Prostate gland (tissue), 2 donors: ENCODE results near the gene TNFSF11. TPM values are rescaled to one million over a fixed set of nuclear protein-coding genes. Genes with fewer than 3 reads are reported as not detected.

Experiments
- DNase-seq: peaks from one replicate; pipeline ENCODE4 v3.0.0-alpha.2; 2019; ENCODE audit warnings: low spot score
- H3K27ac ChIP-seq, 2 donors: fragments of 200-600 bp; sonication (generic); 2 replicates each; pipeline ENCODE4 v1.5.1; 2017 to 2019
- H3K27me3 ChIP-seq: fragments of 200-600 bp; sonication (generic); replicated peaks from 2 replicates; pipeline ENCODE4 v1.5.1; 2019; ENCODE audit not compliant: insufficient read depth
- H3K36me3 ChIP-seq, 2 donors: fragments of 200-600 bp; sonication (generic); 1 replicate in 1 of 2; 2 replicates in 1 of 2; pipeline versions ENCODE4 v1.5.1 to v1.8.1; 2017 to 2019
- H3K4me1 ChIP-seq: fragments of 200-600 bp; sonication (generic); replicated peaks from 2 replicates; pipeline ENCODE4 v1.5.1; 2019
- H3K4me3 ChIP-seq, 2 donors: fragments of 200-600 bp; sonication (generic); 2 replicates each; pipeline ENCODE4 v1.5.1; 2017 to 2019
- H3K9me3 ChIP-seq: fragments of 200-600 bp; sonication (generic); 2 replicates; pipeline ENCODE4 v1.5.1; 2017
- POLR2A ChIP-seq: fragments of 450-650 bp; IDR thresholded peaks from one replicate; pipeline ENCODE4 v1.6.1; 2016; ENCODE audit warnings: antibody characterized with exemption, mild to moderate bottlenecking
- POLR2AphosphoS5 ChIP-seq: sonication (generic); formaldehyde crosslinking; IDR thresholded peaks from one replicate; pipeline ENCODE4 v1.6.1; 2017; ENCODE audit warnings: antibody characterized with exemption
- WGBS: methylation state at CpG from one replicate; pipeline ENCODE4 v1.1.5; 2018; 5-methylcytosine and 5-hydroxymethylcytosine counted together
- intact Hi-C: fragments of 100-400 bp; cut with DNase I; formaldehyde crosslinking; loops from one replicate; pipeline ENCODE4 v1.14.2; 2022
- total RNA-seq, 2 donors: library from RNA; depleted of rRNA; stranded (reverse); fragments of >200 nt; gene quantifications; one replicate each; pipeline ENCODE4 v1.1.0, GENCODE V29; 2016
- TF ChIP-seq, protein P1 (sequence below), 4 experiments: fragments of 200-600 bp in 2 of 4; fragments of 450-650 bp in 2 of 4; sonication (generic) in 2 of 4; IDR thresholded peaks; 1 replicate in 3 of 4; 2 replicates in 1 of 4; pipeline ENCODE4 v1.5.1; 2016 to 2019; ENCODE audit warnings: antibody characterized with exemption in 4 of 4, mild to moderate bottlenecking in 2 of 4, moderate library complexity in 2 of 4

Gene TNFSF11
- total RNA-seq, 2 donors from 2014 or later = 1.2 TPM; not detected in 1

DNA sequence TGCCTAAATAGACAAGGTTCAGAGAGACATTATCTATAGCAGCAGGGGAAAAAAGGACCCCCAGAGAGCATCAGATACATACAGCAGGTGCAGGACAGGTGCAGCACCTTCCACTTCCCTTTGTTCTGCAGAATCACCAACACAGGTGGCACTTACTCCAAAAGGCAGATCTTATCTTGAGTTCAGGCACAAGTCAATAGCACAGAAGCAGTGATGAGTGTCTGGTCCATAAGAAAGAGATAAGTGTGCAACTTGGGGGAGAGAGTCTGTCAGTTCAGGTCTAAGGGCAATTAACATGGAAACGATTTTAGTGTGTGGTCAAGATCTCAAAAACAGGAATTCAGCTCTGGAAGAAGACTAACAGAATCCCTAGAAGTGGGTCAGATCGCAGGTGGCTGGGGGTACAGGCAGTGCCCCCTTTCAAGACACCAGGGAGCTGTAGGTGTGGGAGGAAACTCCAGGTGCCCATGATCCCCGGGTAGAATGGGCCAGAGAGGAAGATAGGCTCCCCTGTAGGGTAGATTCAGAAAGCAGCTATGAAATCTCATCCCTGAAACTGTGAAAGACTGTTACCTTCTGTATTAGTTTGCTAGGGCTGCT lies 40.6 kb downstream of the TNFSF11 start:
- no peak overlapping the region for H3K27ac ChIP-seq
- TF ChIP-seq POLR2A = no peak
- TF ChIP-seq POLR2AphosphoS5 = no peak
- TF ChIP-seq, protein P1, sequence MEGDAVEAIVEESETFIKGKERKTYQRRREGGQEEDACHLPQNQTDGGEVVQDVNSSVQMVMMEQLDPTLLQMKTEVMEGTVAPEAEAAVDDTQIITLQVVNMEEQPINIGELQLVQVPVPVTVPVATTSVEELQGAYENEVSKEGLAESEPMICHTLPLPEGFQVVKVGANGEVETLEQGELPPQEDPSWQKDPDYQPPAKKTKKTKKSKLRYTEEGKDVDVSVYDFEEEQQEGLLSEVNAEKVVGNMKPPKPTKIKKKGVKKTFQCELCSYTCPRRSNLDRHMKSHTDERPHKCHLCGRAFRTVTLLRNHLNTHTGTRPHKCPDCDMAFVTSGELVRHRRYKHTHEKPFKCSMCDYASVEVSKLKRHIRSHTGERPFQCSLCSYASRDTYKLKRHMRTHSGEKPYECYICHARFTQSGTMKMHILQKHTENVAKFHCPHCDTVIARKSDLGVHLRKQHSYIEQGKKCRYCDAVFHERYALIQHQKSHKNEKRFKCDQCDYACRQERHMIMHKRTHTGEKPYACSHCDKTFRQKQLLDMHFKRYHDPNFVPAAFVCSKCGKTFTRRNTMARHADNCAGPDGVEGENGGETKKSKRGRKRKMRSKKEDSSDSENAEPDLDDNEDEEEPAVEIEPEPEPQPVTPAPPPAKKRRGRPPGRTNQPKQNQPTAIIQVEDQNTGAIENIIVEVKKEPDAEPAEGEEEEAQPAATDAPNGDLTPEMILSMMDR (IDR thresholded peaks at IDR 0.05) = no peak
- WGBS = 85% methylated on average over 3 of the region's 3 CpGs
- H3K4me1 ChIP-seq = no peaks in the 10 kb centered on the region
- no peaks in the 10 kb centered on the region for H3K36me3 ChIP-seq
- no peaks in the 10 kb centered on the region for H3K9me3 ChIP-seq
- H3K4me3 ChIP-seq = no peak overlapping the region
- intact Hi-C loops = no loop called here
- no peak for DNase-seq
- no peaks in the 10 kb centered on the region for H3K27me3 ChIP-seq

DNA sequence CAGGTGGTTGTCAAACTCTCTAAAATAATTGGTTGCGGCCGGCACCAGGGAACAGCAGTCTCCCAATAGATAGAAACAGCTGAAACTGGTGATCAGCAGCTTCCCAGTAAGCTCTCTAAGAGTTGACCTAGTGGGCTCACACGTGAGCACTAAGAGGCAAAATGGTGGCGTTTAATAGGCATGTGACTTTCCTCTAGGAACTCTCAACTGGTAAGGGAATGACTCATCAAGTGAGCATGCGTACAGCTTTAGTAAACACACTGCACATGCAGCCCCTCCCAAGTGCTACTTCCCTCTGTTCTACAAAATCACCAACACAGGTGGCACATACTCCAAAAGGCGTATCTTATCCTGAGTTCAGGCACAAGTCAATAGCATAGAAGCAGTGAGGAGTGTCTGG lies 41.7 kb downstream of the TNFSF11 start:
- WGBS = 85% methylated on average over 6 of the region's 6 CpGs
- intact Hi-C loops = no loop called here
- no peaks in the 10 kb centered on the region for H3K4me1 ChIP-seq

DNA sequence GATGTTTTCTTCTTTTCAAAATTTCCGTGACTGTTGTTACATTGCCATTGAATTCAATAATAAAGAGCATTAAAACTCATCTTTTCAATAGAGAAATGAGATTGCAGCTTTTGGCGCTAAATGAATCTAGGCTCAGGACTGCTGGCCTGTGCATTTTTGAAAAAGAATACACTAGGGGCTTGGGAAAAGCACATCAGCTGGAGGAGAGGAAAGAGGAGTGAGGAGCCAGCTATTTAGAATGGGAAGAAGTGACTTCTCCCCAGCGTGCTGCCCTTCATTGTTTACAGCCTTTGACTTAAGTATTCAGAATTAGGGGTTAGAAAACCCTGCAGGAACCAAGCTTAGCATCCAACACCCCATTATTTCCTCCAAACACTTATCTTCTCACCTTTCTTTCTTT lies 43.3 kb downstream of the TNFSF11 start:
- intact Hi-C loops = no loop called here
- H3K4me1 ChIP-seq = no peaks in the 10 kb centered on the region
- TF ChIP-seq, protein P1 (IDR thresholded peaks at IDR 0.05) = no peak
- TF ChIP-seq POLR2AphosphoS5 (no peak), POLR2A (no peak)
- no peaks in the 10 kb centered on the region for H3K9me3 ChIP-seq
- DNase-seq = no peak
- H3K36me3 ChIP-seq = no peaks in the 10 kb centered on the region
- WGBS = 74% methylated on average over 3 of the region's 3 CpGs
- no peaks in the 10 kb centered on the region for H3K27me3 ChIP-seq
- H3K27ac ChIP-seq = no peak overlapping the region
- H3K4me3 ChIP-seq = no peak overlapping the region

More for the DNA sequence above, 41.7 kb downstream of the TNFSF11 start:
- Histone ChIP-seq H3K27me3 (no peaks in the 10 kb centered on the region), H3K9me3 (no peaks in the 10 kb centered on the region), H3K4me3 (no peak overlapping the region), H3K36me3 (no peaks in the 10 kb centered on the region), H3K27ac (no peak overlapping the region)
- no peak for TF ChIP-seq POLR2AphosphoS5
- TF ChIP-seq, protein P1 (IDR thresholded peaks at IDR 0.05) = no peak
- no peak for TF ChIP-seq POLR2A
- DNase-seq = no peak

DNA sequence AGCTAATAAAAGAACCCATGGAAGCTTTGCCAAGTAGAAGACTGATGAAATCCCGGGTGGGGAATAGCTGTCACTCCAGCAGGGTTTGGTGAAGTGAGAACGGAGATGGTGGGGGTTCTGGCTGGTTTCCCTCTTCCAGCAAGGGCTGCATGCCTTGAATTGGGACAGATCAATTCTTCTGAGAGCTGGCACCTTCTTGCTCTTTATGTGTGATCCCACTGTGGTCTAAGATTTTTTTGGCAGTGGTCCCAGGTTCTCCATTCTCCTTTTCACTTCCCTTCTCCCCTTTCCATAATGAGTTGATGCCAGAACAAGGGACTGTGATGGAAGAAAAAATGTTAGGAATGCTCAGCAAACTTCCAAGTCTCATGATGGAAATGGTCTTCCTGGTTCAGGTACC lies 50.0 kb downstream of the TNFSF11 start:
- Histone ChIP-seq H3K9me3 (no peaks in the 10 kb centered on the region), H3K4me3 (no peak overlapping the region), H3K4me1 (no peaks in the 10 kb centered on the region), H3K27ac (no peak overlapping the region), H3K27me3 (no peaks in the 10 kb centered on the region), H3K36me3 (no peaks in the 10 kb centered on the region)
- TF ChIP-seq, protein P1 (IDR thresholded peaks at IDR 0.05) = no peak
- WGBS = 30% methylated on average over 2 of the region's 2 CpGs
- intact Hi-C loops = no loop called here
- DNase-seq = no peak

DNA sequence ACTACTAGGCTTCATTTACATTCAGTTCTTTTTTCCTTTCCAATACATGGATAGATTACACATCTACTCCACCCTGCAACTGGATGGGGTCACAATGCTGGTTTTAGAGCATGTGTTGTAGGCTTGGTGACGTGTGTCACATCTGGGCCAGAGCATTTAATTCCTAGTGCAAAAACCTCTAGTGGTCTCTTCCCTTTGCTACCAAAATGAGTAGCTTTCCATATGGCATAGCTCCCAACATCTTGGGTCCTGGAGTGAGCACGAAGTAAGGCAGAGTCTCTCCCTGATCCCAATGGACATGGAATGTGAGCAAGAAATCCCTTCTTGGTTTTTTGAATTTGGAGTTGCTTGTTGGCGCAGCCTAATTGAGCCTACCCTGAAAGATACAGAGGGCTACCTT lies 51.7 kb downstream of the TNFSF11 start:
- H3K27me3 ChIP-seq = no peaks in the 10 kb centered on the region
- no peak for TF ChIP-seq POLR2A
- TF ChIP-seq POLR2AphosphoS5 = no peak
- TF ChIP-seq, protein P1 (IDR thresholded peaks at IDR 0.05) = no peak
- H3K27ac ChIP-seq = no peak overlapping the region
- H3K9me3 ChIP-seq = no peaks in the 10 kb centered on the region
- intact Hi-C loops = no loop called here
- H3K4me3 ChIP-seq = no peak overlapping the region
- DNase-seq = no peak
- no peaks in the 10 kb centered on the region for H3K36me3 ChIP-seq
- H3K4me1 ChIP-seq = no peaks in the 10 kb centered on the region
- 93% methylated on average over 3 of the region's 3 CpGs for WGBS
